ENCODE results near the gene CAND1.

GRCh38 chr12:67254372-67255026 lies 14.7 kb upstream of the CAND1 start:
- TF ChIP-seq, protein P1, sequence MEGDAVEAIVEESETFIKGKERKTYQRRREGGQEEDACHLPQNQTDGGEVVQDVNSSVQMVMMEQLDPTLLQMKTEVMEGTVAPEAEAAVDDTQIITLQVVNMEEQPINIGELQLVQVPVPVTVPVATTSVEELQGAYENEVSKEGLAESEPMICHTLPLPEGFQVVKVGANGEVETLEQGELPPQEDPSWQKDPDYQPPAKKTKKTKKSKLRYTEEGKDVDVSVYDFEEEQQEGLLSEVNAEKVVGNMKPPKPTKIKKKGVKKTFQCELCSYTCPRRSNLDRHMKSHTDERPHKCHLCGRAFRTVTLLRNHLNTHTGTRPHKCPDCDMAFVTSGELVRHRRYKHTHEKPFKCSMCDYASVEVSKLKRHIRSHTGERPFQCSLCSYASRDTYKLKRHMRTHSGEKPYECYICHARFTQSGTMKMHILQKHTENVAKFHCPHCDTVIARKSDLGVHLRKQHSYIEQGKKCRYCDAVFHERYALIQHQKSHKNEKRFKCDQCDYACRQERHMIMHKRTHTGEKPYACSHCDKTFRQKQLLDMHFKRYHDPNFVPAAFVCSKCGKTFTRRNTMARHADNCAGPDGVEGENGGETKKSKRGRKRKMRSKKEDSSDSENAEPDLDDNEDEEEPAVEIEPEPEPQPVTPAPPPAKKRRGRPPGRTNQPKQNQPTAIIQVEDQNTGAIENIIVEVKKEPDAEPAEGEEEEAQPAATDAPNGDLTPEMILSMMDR (IDR thresholded peaks at IDR 0.05 in 8 of 11, conservative IDR thresholded peaks at IDR 0.05 in 3 of 11) = no peak
- TF ChIP-seq POLR2A (IDR thresholded peaks at IDR 0.05) = no peak

Measured in spleen (tissue), 7 donors.